Smooth muscle cell (in vitro differentiated cells): ENCODE results near the gene PLCB3. TPM values are rescaled to one million over a fixed set of nuclear protein-coding genes. Genes with fewer than 3 reads are reported as not detected.

ENCODE experiments used
- DNase-seq: peaks from one replicate; lab custom pipeline; 2025; ENCODE audit not compliant: unreplicated experiment; lab: John Stamatoyannopoulos, UW
- H2AFZ ChIP-seq: fragments of 200-600 bp; sonication (generic); 2 replicates; pipeline ENCODE4 v1.6.0; 2016; ENCODE audit warnings: antibody characterized with exemption, low read depth, mild to moderate bottlenecking
- H3F3A ChIP-seq: fragments of 200-600 bp; sonication (generic); 2 replicates; pipeline ENCODE4 v1.6.0; 2017; ENCODE audit warnings: antibody characterized with exemption, low read depth
- H3K27ac ChIP-seq: fragments of 200-600 bp; sonication (generic); 2 replicates; pipeline ENCODE4 v1.5.1; 2016; ENCODE audit warnings: low read depth, mild to moderate bottlenecking
- H3K27me3 ChIP-seq: fragments of 200-600 bp; sonication (generic); 2 replicates; pipeline ENCODE4 v1.6.1; 2016; ENCODE audit warnings: low read depth, mild to moderate bottlenecking
- H3K36me3 ChIP-seq: fragments of 200-600 bp; sonication (generic); 2 replicates; pipeline ENCODE4 v1.5.1; 2016; ENCODE audit warnings: low read depth
- H3K4me1 ChIP-seq: fragments of 200-600 bp; sonication (generic); 2 replicates; pipeline ENCODE4 v1.5.1; 2016; ENCODE audit warnings: low read depth
- H3K4me2 ChIP-seq: fragments of 200-600 bp; sonication (generic); 2 replicates; pipeline ENCODE4 v1.6.0; 2016; ENCODE audit warnings: mild to moderate bottlenecking
- H3K4me3 ChIP-seq: fragments of 200-600 bp; sonication (generic); 2 replicates; pipeline ENCODE4 v1.5.1; 2016; ENCODE audit warnings: mild to moderate bottlenecking
- H3K79me2 ChIP-seq: fragments of 200-600 bp; sonication (generic); 2 replicates; pipeline ENCODE4 v1.6.0; 2016; ENCODE audit warnings: low read depth, mild to moderate bottlenecking
- H3K9ac ChIP-seq: fragments of 200-600 bp; sonication (generic); 2 replicates; pipeline ENCODE4 v1.6.0; 2016; ENCODE audit warnings: low read depth
- H3K9me3 ChIP-seq: fragments of 200-600 bp; sonication (generic); replicated peaks from 2 replicates; pipeline ENCODE4 v1.5.1; 2016; ENCODE audit warnings: low read depth
- H4K20me1 ChIP-seq: fragments of 200-600 bp; sonication (generic); 2 replicates; pipeline ENCODE4 v1.6.0; 2016; ENCODE audit warnings: low read depth
- WGBS: methylation state at CpG from one replicate; pipeline ENCODE4 v1.1.7; 2016; ENCODE audit warnings: low lambda C conversion rate; 5-methylcytosine and 5-hydroxymethylcytosine counted together
- polyA plus RNA-seq: library from polyadenylated mRNA; unstranded; fragments of >200 nt; fragmentation: Nextera tagmentation; extraction: Ambion mirVana; gene quantifications from 2 replicates; pipeline ENCODE4 v1.2.1, GENCODE V29; 2016
- total RNA-seq: library from RNA; depleted of rRNA; stranded (reverse); fragments of >200 nt; gene quantifications from 2 replicates; pipeline ENCODE4 v1.2.3, GENCODE V29; 2014
- TF ChIP-seq, protein P1 (sequence below): fragments of 200-600 bp; sonication (generic); IDR thresholded peaks from 2 replicates; pipeline ENCODE4 v1.5.1; 2017; ENCODE audit warnings: borderline replicate concordance, mild to moderate bottlenecking, antibody characterized with exemption; ENCODE audit not compliant: insufficient read depth, poor library complexity, severe bottlenecking

PLCB3 gene
- total and polyA plus RNA-seq, 2 experiments from 2014 or later: 15.0 to 15.6 TPM

DNA sequence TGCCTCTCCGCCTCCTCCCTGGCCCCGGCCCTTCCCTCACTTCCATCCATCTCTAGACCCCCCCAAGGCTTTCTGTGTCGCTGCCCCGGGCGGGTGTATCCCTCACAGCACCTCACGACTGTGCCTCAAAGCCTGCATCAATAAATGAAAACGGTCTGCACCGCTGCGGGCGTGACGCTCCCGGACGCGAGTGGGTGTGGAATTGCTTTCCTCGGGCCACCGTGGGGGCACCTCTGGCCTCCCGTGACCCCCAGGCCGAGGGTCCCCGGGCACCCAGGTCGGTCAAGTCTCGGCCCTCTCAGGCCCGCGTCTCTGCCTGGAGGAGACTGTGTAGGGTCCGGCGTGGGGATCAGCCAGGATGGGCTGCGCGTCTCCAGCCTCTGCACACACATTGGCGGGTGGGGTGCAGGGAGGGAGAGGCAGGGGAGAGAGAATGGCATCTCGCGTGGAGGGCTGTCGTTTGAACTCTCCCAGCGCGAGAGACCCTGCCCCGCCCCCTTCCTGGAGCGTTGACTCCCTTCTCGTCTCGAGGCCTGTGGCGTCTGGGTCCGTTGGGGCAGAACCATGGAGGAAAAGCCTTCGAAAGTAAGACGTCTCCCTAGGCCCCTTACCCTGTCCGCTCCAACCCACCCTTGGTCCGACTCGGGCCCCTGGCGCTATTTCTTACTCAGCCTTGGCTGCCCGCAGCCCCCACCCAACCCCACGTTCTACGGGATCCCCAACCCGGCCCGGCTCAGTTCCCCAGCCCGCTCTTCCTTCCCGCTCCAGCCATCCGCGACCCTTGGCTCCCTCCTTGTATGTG lies 48.7 kb downstream of the PLCB3 start, which contains the start of gene CATSPERZ:
CATSPERZ (plus strand) TSS at position 512 of the 802 bp plus-strand sequence; CDS start at position 565, 53 bp downstream.
- peaks cover 12% of the 10 kb centered on the region for H3K4me1 ChIP-seq
- peaks cover 59% of the 10 kb centered on the region for H3K27me3 ChIP-seq
- H3F3A ChIP-seq: no peaks in the 10 kb centered on the region
- no peaks in the 10 kb centered on the region for H3K9me3 ChIP-seq
- peak within 1 kb of the TSS; percentile 77 for H3K4me2 ChIP-seq
- peak within 1 kb of the TSS; percentile 40 for H3K4me3 ChIP-seq
- no peak within 1 kb of the TSS for H2AFZ ChIP-seq
- no peaks in the 10 kb centered on the region for H3K79me2 ChIP-seq
- H3K9ac ChIP-seq: no peak within 1 kb of the TSS
- TF ChIP-seq, protein P1, sequence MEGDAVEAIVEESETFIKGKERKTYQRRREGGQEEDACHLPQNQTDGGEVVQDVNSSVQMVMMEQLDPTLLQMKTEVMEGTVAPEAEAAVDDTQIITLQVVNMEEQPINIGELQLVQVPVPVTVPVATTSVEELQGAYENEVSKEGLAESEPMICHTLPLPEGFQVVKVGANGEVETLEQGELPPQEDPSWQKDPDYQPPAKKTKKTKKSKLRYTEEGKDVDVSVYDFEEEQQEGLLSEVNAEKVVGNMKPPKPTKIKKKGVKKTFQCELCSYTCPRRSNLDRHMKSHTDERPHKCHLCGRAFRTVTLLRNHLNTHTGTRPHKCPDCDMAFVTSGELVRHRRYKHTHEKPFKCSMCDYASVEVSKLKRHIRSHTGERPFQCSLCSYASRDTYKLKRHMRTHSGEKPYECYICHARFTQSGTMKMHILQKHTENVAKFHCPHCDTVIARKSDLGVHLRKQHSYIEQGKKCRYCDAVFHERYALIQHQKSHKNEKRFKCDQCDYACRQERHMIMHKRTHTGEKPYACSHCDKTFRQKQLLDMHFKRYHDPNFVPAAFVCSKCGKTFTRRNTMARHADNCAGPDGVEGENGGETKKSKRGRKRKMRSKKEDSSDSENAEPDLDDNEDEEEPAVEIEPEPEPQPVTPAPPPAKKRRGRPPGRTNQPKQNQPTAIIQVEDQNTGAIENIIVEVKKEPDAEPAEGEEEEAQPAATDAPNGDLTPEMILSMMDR: no peak
- H4K20me1 ChIP-seq: no peaks in the 10 kb centered on the region
- no peak within 1 kb of the TSS for H3K27ac ChIP-seq
- WGBS: 19% methylated on average over 41 of the region's 54 CpGs
- DNase-seq: no peak
- H3K36me3 ChIP-seq: no peaks in the 10 kb centered on the region

DNA sequence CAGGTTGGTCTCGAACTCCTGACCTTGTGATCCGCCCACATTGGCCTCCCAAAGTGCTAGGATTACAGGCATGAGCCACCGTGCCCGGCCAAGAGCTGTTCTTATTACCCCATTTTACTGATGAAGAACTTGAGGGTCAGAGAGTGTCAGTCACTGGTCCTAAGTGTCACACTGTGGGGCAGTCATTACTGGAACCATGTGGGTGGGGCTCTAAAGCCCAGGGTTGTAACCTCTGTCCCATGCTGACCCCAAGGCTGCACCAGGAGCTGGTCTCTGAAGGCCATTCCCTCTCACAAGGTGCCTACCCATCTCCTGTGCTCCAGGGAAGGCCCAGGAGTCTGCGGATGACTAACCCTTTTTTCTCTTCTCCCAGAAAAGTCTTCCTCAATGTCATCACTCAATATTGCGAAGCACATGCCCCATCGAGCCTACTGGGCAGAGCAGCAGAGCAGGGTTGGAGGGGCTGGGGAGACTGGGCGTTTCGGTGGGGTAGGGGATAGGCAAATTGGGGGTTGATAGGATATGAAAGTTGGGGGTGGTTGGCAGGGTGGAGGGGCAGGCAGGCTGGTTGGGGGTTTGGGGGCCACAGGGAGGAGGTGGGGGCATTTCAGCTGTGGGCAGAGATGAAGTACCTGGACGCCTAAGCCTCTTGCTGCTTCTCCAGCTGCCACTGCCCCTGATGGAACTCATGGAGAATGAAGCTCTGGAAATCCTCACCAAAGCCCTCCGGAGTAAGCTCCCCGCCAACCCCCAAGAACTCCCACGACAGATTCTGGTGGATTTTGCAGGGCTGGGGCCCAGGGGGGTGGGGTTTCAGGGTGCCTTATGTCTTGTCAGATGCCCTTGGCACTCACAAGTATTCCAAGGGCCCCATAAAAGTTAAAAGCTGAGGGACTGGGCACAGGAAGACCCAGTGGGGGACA lies 52.0 kb downstream of the PLCB3 start:
- Histone ChIP-seq H3K4me1 (peaks cover 18% of the 10 kb centered on the region), H3K9ac (no peak overlapping the region), H3K4me3 (no peak overlapping the region), H3K9me3 (no peaks in the 10 kb centered on the region), H3K27ac (no peak overlapping the region), H2AFZ (no peak overlapping the region), H3F3A (no peaks in the 10 kb centered on the region), H3K27me3 (peaks cover 26% of the 10 kb centered on the region), H4K20me1 (peaks cover 7% of the 10 kb centered on the region), H3K4me2 (no peak overlapping the region), H3K36me3 (no peaks in the 10 kb centered on the region), H3K79me2 (peaks cover 23% of the 10 kb centered on the region)
- DNase-seq: no peak
- 89% methylated on average over 12 of the region's 13 CpGs for WGBS
- TF ChIP-seq, protein P1: no peak

DNA sequence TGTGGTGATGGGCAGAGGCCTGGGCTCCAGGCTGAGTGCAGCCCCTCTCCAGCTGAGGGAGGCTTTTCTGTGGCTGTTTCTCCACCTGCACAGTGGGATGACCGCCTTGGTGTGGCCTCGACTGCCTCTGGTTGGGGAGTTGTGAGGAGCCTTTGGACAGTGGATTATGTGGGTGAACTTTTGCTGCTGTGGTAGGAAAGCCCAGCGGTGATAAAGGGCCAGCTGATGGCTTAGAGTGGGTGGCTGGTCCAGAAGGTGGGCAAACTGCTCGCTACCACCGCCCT lies 52.6 kb downstream of the PLCB3 start:
- WGBS: 56% methylated on average over 5 of the region's 5 CpGs
- H3K4me1 ChIP-seq: peaks cover 18% of the 10 kb centered on the region
- H3K4me2 ChIP-seq: peak overlapping the region; percentile 79
- peak overlapping the region; percentile 83 for H3K27ac ChIP-seq
- H3K9ac ChIP-seq: no peak overlapping the region
- H3F3A ChIP-seq: no peaks in the 10 kb centered on the region
- H3K27me3 ChIP-seq: peaks cover 20% of the 10 kb centered on the region
- no peak overlapping the region for H2AFZ ChIP-seq
- H3K9me3 ChIP-seq: no peaks in the 10 kb centered on the region
- H3K36me3 ChIP-seq: no peaks in the 10 kb centered on the region
- DNase-seq: no peak
- H3K4me3 ChIP-seq: peak overlapping the region; percentile 49
- TF ChIP-seq, protein P1: no peak
- H4K20me1 ChIP-seq: peaks cover 7% of the 10 kb centered on the region
- H3K79me2 ChIP-seq: peaks cover 25% of the 10 kb centered on the region
